ENCODE measurements around the gene CPLX3. TPM values are rescaled to one million over a fixed set of nuclear protein-coding genes. Genes with fewer than 3 reads are reported as not detected.

The CPLX3 gene
- total and polyA plus RNA-seq, 8 donors, result 0.14 TPM; not detected in 7

DNA sequence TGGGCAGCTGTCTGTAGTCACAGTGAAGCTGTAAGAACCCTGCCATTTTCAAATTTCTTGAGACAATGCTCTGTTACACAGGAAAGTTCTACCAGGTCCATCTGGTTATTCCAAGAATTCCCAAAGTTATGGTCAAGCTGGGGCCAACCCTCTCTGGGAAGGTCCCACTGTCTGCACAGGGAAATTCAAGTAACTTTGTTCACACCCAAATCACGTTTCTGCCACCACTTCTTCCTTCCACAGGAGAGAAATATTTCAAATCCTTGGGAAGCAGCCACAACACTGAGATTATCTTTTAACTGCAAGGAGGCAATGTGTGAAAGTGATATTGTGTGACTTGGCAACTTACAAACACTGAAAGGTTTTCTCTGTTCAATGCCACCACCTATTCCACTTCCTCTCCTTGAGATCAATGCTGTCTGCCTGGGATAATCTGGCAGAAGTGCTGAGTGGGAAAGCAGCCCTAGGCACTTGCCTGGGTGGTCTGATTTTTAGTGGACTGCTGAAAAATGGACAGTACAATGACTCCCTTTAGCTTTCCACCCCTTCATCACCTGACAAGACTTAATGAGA lies 41.1 kb downstream of the CPLX3 start:
- Histone ChIP-seq H3K27ac (peak overlapping the region; percentile 74 to 96), H3K4me1 (peaks cover 51 to 82% of the 10 kb centered on the region in 2 donors), H3K27me3 (no peaks in the 10 kb centered on the region), H3K4me3 (no peak overlapping the region), H3K9me3 (no peaks in the 10 kb centered on the region), H3K36me3 (peaks cover 0 to 4% of the 10 kb centered on the region in 2 donors)
- no peak for DNase-seq
- TF ChIP-seq, protein P1, sequence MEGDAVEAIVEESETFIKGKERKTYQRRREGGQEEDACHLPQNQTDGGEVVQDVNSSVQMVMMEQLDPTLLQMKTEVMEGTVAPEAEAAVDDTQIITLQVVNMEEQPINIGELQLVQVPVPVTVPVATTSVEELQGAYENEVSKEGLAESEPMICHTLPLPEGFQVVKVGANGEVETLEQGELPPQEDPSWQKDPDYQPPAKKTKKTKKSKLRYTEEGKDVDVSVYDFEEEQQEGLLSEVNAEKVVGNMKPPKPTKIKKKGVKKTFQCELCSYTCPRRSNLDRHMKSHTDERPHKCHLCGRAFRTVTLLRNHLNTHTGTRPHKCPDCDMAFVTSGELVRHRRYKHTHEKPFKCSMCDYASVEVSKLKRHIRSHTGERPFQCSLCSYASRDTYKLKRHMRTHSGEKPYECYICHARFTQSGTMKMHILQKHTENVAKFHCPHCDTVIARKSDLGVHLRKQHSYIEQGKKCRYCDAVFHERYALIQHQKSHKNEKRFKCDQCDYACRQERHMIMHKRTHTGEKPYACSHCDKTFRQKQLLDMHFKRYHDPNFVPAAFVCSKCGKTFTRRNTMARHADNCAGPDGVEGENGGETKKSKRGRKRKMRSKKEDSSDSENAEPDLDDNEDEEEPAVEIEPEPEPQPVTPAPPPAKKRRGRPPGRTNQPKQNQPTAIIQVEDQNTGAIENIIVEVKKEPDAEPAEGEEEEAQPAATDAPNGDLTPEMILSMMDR (IDR thresholded peaks at IDR 0.05), result no peak
- intact Hi-C loops (cut with DNase I), result no loop called here
- ATAC-seq, result no peak

GRCh38 chr15:74868059-74868458 lies 41.6 kb downstream of the CPLX3 start:
- ATAC-seq, result peak; percentile 13
- Histone ChIP-seq H3K36me3 (peaks cover 0 to 4% of the 10 kb centered on the region in 2 donors), H3K27me3 (no peaks in the 10 kb centered on the region), H3K9me3 (no peaks in the 10 kb centered on the region), H3K27ac (peak overlapping the region; percentile 74 to 96), H3K4me1 (peaks cover 51 to 84% of the 10 kb centered on the region in 2 donors), H3K4me3 (no peak overlapping the region)
- intact Hi-C loops (cut with DNase I), result no loop called here
- DNase-seq, result peak in 1 of 4 donors; percentile 49
- TF ChIP-seq, protein P1 (IDR thresholded peaks at IDR 0.05), result no peak

DNA sequence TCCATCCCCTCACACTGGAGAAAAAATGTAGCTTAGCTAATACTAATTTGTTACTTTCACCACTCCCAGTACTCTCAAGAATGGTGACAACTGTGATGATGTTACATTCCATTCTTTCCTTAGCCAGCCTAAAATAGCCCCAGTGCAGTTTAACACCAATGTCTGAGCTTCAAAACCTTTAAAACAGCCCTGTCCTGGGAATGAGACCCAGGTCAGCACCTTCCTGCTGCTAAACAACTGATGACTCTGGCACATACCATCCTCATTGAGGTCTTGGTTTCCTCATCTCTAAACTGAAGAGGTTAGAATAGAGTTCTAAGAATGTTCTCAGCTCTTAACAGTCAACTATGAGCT lies 42.9 kb downstream of the CPLX3 start:
- Histone ChIP-seq H3K27me3 (no peaks in the 10 kb centered on the region), H3K9me3 (no peaks in the 10 kb centered on the region), H3K4me1 (peaks cover 51 to 90% of the 10 kb centered on the region in 2 donors), H3K4me3 (peak overlapping the region in 1 of 2 donors; percentile 28), H3K36me3 (peaks cover 0 to 4% of the 10 kb centered on the region in 2 donors), H3K27ac (peak overlapping the region; percentile 74 to 96)
- DNase-seq, result no peak
- intact Hi-C loops (cut with DNase I), result no loop called here
- no peak for ATAC-seq
- TF ChIP-seq, protein P1 (IDR thresholded peaks at IDR 0.05), result no peak

DNA sequence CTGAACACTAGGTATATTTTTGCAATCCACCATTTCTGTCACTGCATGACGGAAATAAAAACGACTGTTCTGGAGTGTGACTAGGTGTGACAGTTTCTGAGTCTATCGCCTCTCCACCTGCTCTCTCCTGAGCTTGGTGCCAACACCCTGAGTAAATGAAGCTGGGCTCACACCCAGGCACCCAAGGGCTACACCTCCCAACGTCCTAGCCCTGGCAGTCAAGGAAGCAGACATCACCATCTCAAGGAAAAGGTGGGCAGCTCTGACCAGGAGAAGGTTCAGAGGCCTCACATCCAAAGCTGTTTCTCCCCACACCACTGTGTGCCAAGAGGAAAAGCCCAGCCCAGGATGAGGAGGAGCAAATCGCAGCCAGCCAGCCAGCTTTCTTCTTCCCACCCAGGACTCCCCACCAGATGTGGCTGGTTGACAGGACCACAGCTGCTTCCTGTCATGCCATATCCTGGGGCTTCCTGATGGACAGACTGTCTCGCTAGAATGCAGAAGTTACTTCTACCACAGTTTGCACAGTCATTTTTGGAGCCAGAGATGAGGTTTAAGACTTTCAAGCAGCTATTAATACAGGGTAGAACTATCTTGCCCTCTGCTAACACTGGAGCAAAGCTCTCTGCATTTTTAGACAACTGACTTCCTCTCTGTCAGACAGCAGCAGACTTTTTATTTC lies 43.4 kb downstream of the CPLX3 start:
- H3K4me3 ChIP-seq, result peak overlapping the region in 1 of 2 donors; percentile 28
- TF ChIP-seq, protein P1 (IDR thresholded peaks at IDR 0.05), result no peak
- no peaks in the 10 kb centered on the region for H3K9me3 ChIP-seq
- DNase-seq (peak; percentile 36 to 80 (median 70)), ATAC-seq (peak; percentile 28)
- H3K27me3 ChIP-seq, result no peaks in the 10 kb centered on the region
- peak overlapping the region; percentile 74 to 96 for H3K27ac ChIP-seq
- peaks cover 51 to 85% of the 10 kb centered on the region in 2 donors for H3K4me1 ChIP-seq
- peaks cover 0 to 4% of the 10 kb centered on the region in 2 donors for H3K36me3 ChIP-seq
- intact Hi-C loops (cut with DNase I), result no loop called here

- intact Hi-C loops (cut with DNase I), result no loop called here
- Histone ChIP-seq H3K4me3 (peak overlapping the region in 1 of 2 donors; percentile 78), H3K4me1 (peaks cover 51 to 77% of the 10 kb centered on the region in 2 donors), H3K27me3 (no peaks in the 10 kb centered on the region), H3K27ac (peak overlapping the region; percentile 74 to 96), H3K36me3 (peaks cover 0 to 4% of the 10 kb centered on the region in 2 donors), H3K9me3 (no peaks in the 10 kb centered on the region)
- DNase-seq, result no peak
- ATAC-seq, result no peak
- TF ChIP-seq, protein P1 (IDR thresholded peaks at IDR 0.05), result no peak
These were observed 44.2 kb downstream of the CPLX3 start for GRCh38 chr15:74870436-74871215.
